ENCODE measurements around the gene DCAF5. TPM values are rescaled to one million over a fixed set of nuclear protein-coding genes. Genes with fewer than 3 reads are reported as not detected.

The DCAF5 gene
- total and polyA plus RNA-seq, 2 of the 8 experiments (the other 6 are each of a cell fraction or from before 2014, with no cell fraction given): 24.3 to 31.0 TPM

DNA sequence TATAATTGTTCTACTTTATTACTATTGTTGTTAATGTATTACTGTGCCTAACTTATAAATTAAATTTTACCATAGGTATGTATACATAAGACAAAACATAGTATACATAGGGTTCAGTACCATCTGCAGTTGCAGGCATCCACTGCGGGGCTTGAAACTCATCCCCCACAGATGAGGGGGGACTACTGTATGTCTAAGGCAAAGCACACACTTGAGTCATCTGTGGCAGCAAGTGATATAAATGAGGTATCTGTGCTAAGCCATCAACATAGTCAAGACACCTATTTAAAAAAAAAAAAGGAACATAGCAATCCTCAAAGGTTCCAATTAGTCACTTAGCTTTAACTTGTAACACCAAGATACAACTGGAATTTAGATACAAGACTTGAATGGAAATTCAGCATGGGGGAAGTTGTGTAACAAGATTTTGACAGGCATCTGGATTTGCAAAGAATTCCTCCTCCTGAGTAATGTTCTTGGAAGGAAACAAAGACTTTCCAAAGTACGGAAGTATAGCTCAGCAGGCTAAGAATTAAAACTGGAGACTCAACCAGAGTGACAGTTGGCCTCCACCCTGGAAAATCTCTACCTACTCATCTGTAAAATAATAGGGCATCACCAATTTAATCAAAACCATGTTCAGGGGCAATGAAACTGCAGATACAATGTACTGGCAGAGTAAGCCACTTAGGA, 14.9 kb downstream of the DCAF5 start:
- Histone ChIP-seq H4K5ac (ENCODE audit: insufficient read length, low read depth, low read length) (no peak overlapping the region), H3K79me1 (ENCODE audit: low read depth, low read length) (peaks cover 7% of the 10 kb centered on the region; the same call in 1 of the 2 replicates), H3K56ac (replicated peaks; ENCODE audit: insufficient read length, low read depth, low read length) (no peak overlapping the region), H3K4ac (replicated peaks; ENCODE audit: insufficient read length, low read depth, low read length) (no peak overlapping the region), H3K14ac (ENCODE audit: insufficient read length) (no peak overlapping the region), H2BK120ac (replicated peaks; ENCODE audit: low read depth, low read length) (no peak overlapping the region), H2BK5ac (ENCODE audit: low read depth, low read length) (no peak overlapping the region), H3K9me3 (ENCODE audit: insufficient read depth in 2 of 2, low read depth in 1 of 2, low read length in 1 of 2) (no peaks in the 10 kb centered on the region), H4K8ac (ENCODE audit: extremely low read depth, insufficient read depth, low read length) (no peak overlapping the region), H3K4me2 (ENCODE audit: insufficient read depth in 1 of 2, low read depth in 2 of 2, low read length in 2 of 2) (no peak overlapping the region), H2BK12ac (ENCODE audit: low read depth, low read length) (no peak overlapping the region), H3K23ac (ENCODE audit: insufficient read length) (no peak overlapping the region), H4K20me1 (replicated peaks in 1 of 2; ENCODE audit: control insufficient read depth in 1 of 2, insufficient read depth in 2 of 2, low read length in 2 of 2) (peaks cover 0 to 3% of the 10 kb centered on the region in 2 experiments), H2BK20ac (ENCODE audit: low read length) (no peak overlapping the region), H3K4me3 (ENCODE audit: extremely low read depth in 1 of 4, insufficient read depth in 2 of 4, low read depth in 3 of 4, low read length in 4 of 4) (no peak overlapping the region), H3K27ac (ENCODE audit: low read depth, low read length) (no peak overlapping the region), H2AFZ (ENCODE audit: low read length) (no peak overlapping the region), H3K23me2 (ENCODE audit: low read depth, low read length) (no peaks in the 10 kb centered on the region), H2AK5ac (ENCODE audit: low read depth, low read length) (no peak overlapping the region), H3K27me3 (replicated peaks in 1 of 4; ENCODE audit: control insufficient read depth in 3 of 4, extremely low read depth in 1 of 4, insufficient read depth in 3 of 4, low read length in 3 of 4) (no peaks in the 10 kb centered on the region), H3K4me1 (replicated peaks in 1 of 4; ENCODE audit: control insufficient read depth in 3 of 4, insufficient read depth in 4 of 4, low read length in 3 of 4) (peaks cover 0 to 9% (median 3%) of the 10 kb centered on the region in 4 experiments; a peak in 3 of 7 replicates), H3K9ac (replicated peaks in 1 of 4; ENCODE audit: extremely low read depth in 1 of 4, low read depth in 3 of 4, low read length in 3 of 4) (no peak overlapping the region), H2BK15ac (ENCODE audit: low read length) (no peak overlapping the region), H3K18ac (ENCODE audit: extremely low read depth, low read length) (no peak overlapping the region), H3K79me2 (ENCODE audit: control insufficient read depth in 1 of 2, insufficient read depth in 2 of 2, low read length in 2 of 2) (peaks cover 0 to 5% of the 10 kb centered on the region in 2 experiments; a peak in 1 of 4 replicates), H3K36me3 (ENCODE audit: control insufficient read depth in 2 of 4, insufficient read depth in 4 of 4, low read length in 3 of 4) (no peaks in the 10 kb centered on the region), H4K91ac (replicated peaks; ENCODE audit: insufficient read length, low read length) (no peak overlapping the region)
- no peak for DNase-seq (ENCODE audit: low read depth in 1 of 2, low spot score in 2 of 2)
- TF ChIP-seq RNF2 (IDR thresholded peaks at IDR 0.05; ENCODE audit: borderline replicate concordance, low read depth, low read length, missing control alignments, poor library complexity, severe bottlenecking) (no peak), BRCA1 (IDR thresholded peaks at IDR 0.05; ENCODE audit: low read depth, low read length) (no peak), BCL11A (IDR thresholded peaks at IDR 0.05; ENCODE audit: low read depth in 2 of 2, low read length in 2 of 2) (no peak), ZNF274 (IDR thresholded peaks at IDR 0.05; ENCODE audit: borderline replicate concordance, extremely low read depth, low read length) (no peak), TBP (IDR thresholded peaks at IDR 0.05; ENCODE audit: low read depth, low read length) (no peak), CEBPB (IDR thresholded peaks at IDR 0.05; ENCODE audit: low read depth, low read length) (no peak), RBBP5 (IDR thresholded peaks at IDR 0.05; ENCODE audit: borderline replicate concordance, low read depth, low read length) (no peak), CHD2 (IDR thresholded peaks at IDR 0.05; ENCODE audit: low read length) (no peak)
- TF ChIP-seq, protein P1, sequence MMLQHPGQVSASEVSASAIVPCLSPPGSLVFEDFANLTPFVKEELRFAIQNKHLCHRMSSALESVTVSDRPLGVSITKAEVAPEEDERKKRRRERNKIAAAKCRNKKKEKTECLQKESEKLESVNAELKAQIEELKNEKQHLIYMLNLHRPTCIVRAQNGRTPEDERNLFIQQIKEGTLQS (IDR thresholded peaks at IDR 0.05; ENCODE audit: insufficient read depth, low read depth, low read length): no peak
- CTCF ChIA-PET (ENCODE audit: partially characterized antibody): interaction anchor here (0.9 to 6.3 kb wide), 5 partner anchors 9 to 240 kb away, joined by 3 to 31 read pairs (median 4); partner anchors contain the start of gene DCAF5
- WGBS, 2 experiments (ENCODE audit: extremely low coverage in 1 of 2, insufficient coverage in 1 of 2, insufficient read length in 1 of 2, insufficient replicate concordance in 2 of 2, low coverage in 1 of 2, low lambda C conversion rate in 2 of 2, missing lambda C conversion rate in 1 of 2): 79% methylated on average over 2 of the region's 2 CpGs; no CpG with 5 or more reads in 1 of the 2 experiments
- FAIRE-seq: no peak
- POLR2A ChIA-PET (ENCODE audit: partially characterized antibody): interaction anchor here (0.6 kb wide), 1 partner anchor 201 kb away, joined by 4 read pairs; no protein-coding TSS in a partner anchor
